IMR-90 (cell line): Measurements from ENCODE around the gene SLC6A16. TPM values are rescaled to one million over a fixed set of nuclear protein-coding genes. Genes with fewer than 3 reads are reported as not detected.

ENCODE experiments used
- ATAC-seq: fragments of 200-7000 bp; cut with Tn5 transposase; 2 replicates; pipeline ENCODE4 v1.9.1; 2020; ENCODE audit warnings: low read depth, mild to moderate bottlenecking, moderate library complexity
- BruUV-seq: library from RNA; stranded (reverse); fragments of 400-500 nt; replicated peaks from 2 replicates; lab custom pipeline; 2021; lab: Mats Ljungman, UMichigan
- CTCF ChIA-PET: fragments of 300-600 bp; formaldehyde crosslinking; extraction: SDS; loops from one replicate; lab custom pipeline; 2021; ENCODE audit warnings: antibody characterized with exemption; lab: Yijun Ruan, JAX
- POLR2A ChIA-PET: fragments of 300-600 bp; sonication (Branson Sonifier 250); formaldehyde crosslinking; loops from one replicate; lab custom pipeline; 2022; ENCODE audit warnings: antibody characterized with exemption; ENCODE audit not compliant: unreplicated experiment; lab: Charles Lee
- DNase-seq: peaks from one replicate; pipeline ENCODE4 v3.0.0; 2013
- H2AFZ ChIP-seq: replicated peaks from 2 replicates; pipeline ENCODE3; 2013; ENCODE audit warnings: low read length, mild to moderate bottlenecking; ENCODE audit not compliant: poor library complexity
- H2AK5ac ChIP-seq: 2 replicates; pipeline ENCODE4 v1.6.1; 2013; ENCODE audit warnings: low read depth, low read length, inconsistent platforms
- H2AK9ac ChIP-seq: replicated peaks from 2 replicates; pipeline ENCODE3; 2013; ENCODE audit warnings: mild to moderate bottlenecking, low read depth, low read length, moderate library complexity; ENCODE audit not compliant: poor library complexity
- H2BK120ac ChIP-seq: 2 replicates; pipeline ENCODE4 v1.6.1; 2013; ENCODE audit warnings: low read depth, low read length, inconsistent platforms
- H2BK15ac ChIP-seq: 3 replicates; pipeline ENCODE4 v1.6.1; 2013; ENCODE audit warnings: low read depth, low read length, inconsistent platforms
- H2BK20ac ChIP-seq: 2 replicates; pipeline ENCODE4 v1.6.1; 2013; ENCODE audit warnings: low read depth, mild to moderate bottlenecking, inconsistent platforms, low read length, moderate library complexity
- H2BK5ac ChIP-seq: 2 replicates; pipeline ENCODE4 v1.6.1; 2013; ENCODE audit warnings: mild to moderate bottlenecking, low read depth, low read length, inconsistent platforms; ENCODE audit not compliant: poor library complexity, severe bottlenecking
- H3K14ac ChIP-seq: replicated peaks from 2 replicates; pipeline ENCODE4 v1.6.1; 2013; ENCODE audit warnings: low read depth, low read length, inconsistent platforms
- H3K18ac ChIP-seq: 2 replicates; pipeline ENCODE4 v1.6.1; 2013; ENCODE audit warnings: low read depth, low read length, control low read depth
- H3K23ac ChIP-seq: 2 replicates; pipeline ENCODE4 v1.6.1; 2013; ENCODE audit warnings: low read depth, low read length, inconsistent platforms
- H3K27ac ChIP-seq: 2 replicates; pipeline ENCODE4 v1.5.1; 2013; ENCODE audit warnings: mild to moderate bottlenecking, control low read depth, low read length; ENCODE audit not compliant: insufficient read depth
- H3K27me3 ChIP-seq: 2 replicates; pipeline ENCODE4 v1.6.1; 2013; ENCODE audit warnings: low read length; ENCODE audit not compliant: control insufficient read depth, insufficient read depth
- H3K36me3 ChIP-seq: 2 replicates; pipeline ENCODE4 v1.6.1; 2013; ENCODE audit warnings: low read length, mixed read lengths; ENCODE audit not compliant: control insufficient read depth, insufficient read depth
- H3K4ac ChIP-seq: 2 replicates; pipeline ENCODE4 v1.6.1; 2013; ENCODE audit warnings: low read depth, low read length, inconsistent platforms
- H3K4me1 ChIP-seq: 2 replicates; pipeline ENCODE4 v1.6.1; 2013; ENCODE audit warnings: low read length, mixed read lengths; ENCODE audit not compliant: control insufficient read depth, insufficient read depth
- H3K4me2 ChIP-seq: 2 replicates; pipeline ENCODE4 v1.6.1; 2013; ENCODE audit warnings: low read depth, mild to moderate bottlenecking, control low read depth, low read length, moderate library complexity
- H3K4me3 ChIP-seq: 2 replicates; pipeline ENCODE4 v1.5.1; 2013; ENCODE audit warnings: low read depth, mild to moderate bottlenecking, control low read depth, low read length, moderate library complexity; ENCODE audit not compliant: insufficient read depth
- H3K56ac ChIP-seq: 2 replicates; pipeline ENCODE4 v1.6.1; 2013; ENCODE audit warnings: low read length, inconsistent platforms; ENCODE audit not compliant: insufficient read depth; ENCODE audit errors: extremely low read depth
- H3K79me1 ChIP-seq, 2 experiments: 2 replicates each; pipeline ENCODE4 v1.6.1; 2013; ENCODE audit warnings: low read length in 2 of 2, inconsistent platforms in 1 of 2, low read depth in 1 of 2
- H3K9ac ChIP-seq: 2 replicates; pipeline ENCODE4 v1.6.1; 2013; ENCODE audit warnings: low read depth, low read length, control low read depth
- H3K9me1 ChIP-seq: 2 replicates; pipeline ENCODE4 v1.6.1; 2013; ENCODE audit warnings: low read length, inconsistent platforms; ENCODE audit not compliant: insufficient read depth
- H3K9me3 ChIP-seq: 2 replicates; pipeline ENCODE4 v1.6.1; 2013; ENCODE audit warnings: low read length; ENCODE audit not compliant: control insufficient read depth, insufficient read depth
- H4K20me1 ChIP-seq: 2 replicates; pipeline ENCODE4 v1.6.1; 2013; ENCODE audit warnings: low read length, inconsistent platforms; ENCODE audit not compliant: insufficient read depth
- H4K5ac ChIP-seq: 2 replicates; pipeline ENCODE4 v1.6.1; 2013; ENCODE audit warnings: mild to moderate bottlenecking, low read depth, low read length, control low read depth
- H4K8ac ChIP-seq, 2 experiments: 2 replicates each; pipeline ENCODE4 v1.6.1; 2013; ENCODE audit warnings: low read depth in 2 of 2, low read length in 2 of 2, control low read depth in 1 of 2, inconsistent platforms in 1 of 2
- H4K91ac ChIP-seq: 2 replicates; pipeline ENCODE4 v1.6.1; 2013; ENCODE audit warnings: low read depth, low read length, inconsistent platforms; ENCODE audit not compliant: insufficient read depth
- RAD21 ChIP-seq: IDR thresholded peaks from 2 replicates; pipeline ENCODE4 v1.6.1; 2012; ENCODE audit warnings: low read length, improper control_type of control experiment
- RFX5 ChIP-seq: IDR thresholded peaks from 2 replicates; pipeline ENCODE4 v1.8.0; 2012; ENCODE audit warnings: low read depth, mild to moderate bottlenecking, low read length, moderate library complexity
- WGBS, 2 experiments: methylation state at CpG; one replicate each; pipeline versions ENCODE4 v1.1.5 to v1.1.7; 2013; ENCODE audit warnings: missing lambda C conversion rate in 2 of 2; ENCODE audit not compliant: insufficient read length in 1 of 2; ENCODE audit errors: extremely low coverage in 2 of 2; 5-methylcytosine and 5-hydroxymethylcytosine counted together
- dilution Hi-C: fragments of 300-500 bp; cut with HindIII; formaldehyde crosslinking; loops from one replicate; pipeline ENCODE4 v1.14.3; 2018; ENCODE audit warnings: low sequenced_read_pairs; ENCODE audit not compliant: unreplicated experiment
- in situ Hi-C: fragments of 300-500 bp; cut with MboI; formaldehyde crosslinking; loops from 3 replicates; pipeline ENCODE4 v1.14.3; 2019; ENCODE audit warnings: low sequenced_read_pairs, inconsistent platforms, mixed read lengths
- intact Hi-C: fragments of 100-400 bp; cut with micrococcal nuclease; formaldehyde crosslinking; loops from 2 replicates; pipeline ENCODE4 v1.10.0; 2022
- polyA plus RNA-seq, 3 experiments: library from polyadenylated mRNA; depleted of rRNA; stranded (reverse); fragments of >200 nt; gene quantifications; 2 replicates each; pipeline ENCODE4 v1.2.3, GENCODE V29; 2012; ENCODE audit warnings: low replicate concordance in 1 of 3
- total RNA-seq: library from RNA; depleted of rRNA; stranded (reverse); fragments of >200 nt; gene quantifications from 2 replicates; pipeline ENCODE4 v1.2.3, GENCODE V29; 2012
- TF ChIP-seq, protein P1 (sequence below): conservative IDR thresholded peaks from 2 replicates; pipeline ENCODE4 v1.5.1; 2012; ENCODE audit warnings: mild to moderate bottlenecking, low read depth, low read length, improper control_type of control experiment

Gene SLC6A16
- total and polyA plus RNA-seq, 2 of the 4 experiments (the other 2 are of a cell fraction) = 0.18 to 0.89 TPM

DNA sequence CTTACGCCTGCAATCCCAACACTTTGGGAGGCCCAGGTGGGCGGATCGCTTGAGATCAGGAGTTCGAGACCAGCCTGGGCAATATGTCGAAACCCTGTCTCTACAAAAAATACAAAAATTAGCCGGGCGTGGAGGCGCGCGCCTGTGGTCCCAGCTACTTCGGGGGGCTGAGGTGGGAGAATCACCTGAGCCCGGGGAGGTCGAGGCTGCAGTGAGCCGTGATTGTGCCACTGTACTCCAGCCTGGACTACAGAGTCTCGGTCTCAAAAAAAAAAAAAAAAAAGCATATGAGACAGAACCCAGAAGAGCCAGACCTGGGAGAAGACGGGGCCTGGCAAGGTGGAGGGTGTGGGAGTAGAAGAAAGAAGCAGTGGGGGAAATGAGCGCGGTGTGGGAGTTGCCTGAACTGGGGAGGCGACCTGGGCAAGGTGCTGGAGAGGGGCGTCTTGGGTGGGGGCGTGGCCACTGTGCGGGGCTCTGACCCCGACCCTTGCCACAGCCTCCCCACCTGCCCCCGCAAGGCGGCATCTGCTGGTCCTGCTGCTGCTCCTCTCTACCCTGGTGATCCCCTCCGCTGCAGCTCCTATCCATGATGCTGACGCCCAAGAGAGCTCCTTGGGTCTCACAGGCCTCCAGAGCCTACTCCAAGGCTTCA is 39.2 kb upstream of the SLC6A16 start:
- H3K23ac ChIP-seq = no peak overlapping the region
- dilution Hi-C loops (no loop called here), intact Hi-C loops (no loop called here), in situ Hi-C loops (no loop called here)
- no peak overlapping the region for H2BK15ac ChIP-seq
- H2BK5ac ChIP-seq = no peak overlapping the region
- no TSS peak for BruUV-seq
- peak overlapping the region; percentile 94 for H2AFZ ChIP-seq
- H3K18ac ChIP-seq = no peak overlapping the region; the same call in 1 of the 2 replicates
- H2BK20ac ChIP-seq = no peak overlapping the region
- H3K27ac ChIP-seq = peak overlapping the region; percentile 7; the same call in 1 of the 2 replicates
- no peak overlapping the region for H4K5ac ChIP-seq
- H3K4me2 ChIP-seq = peak overlapping the region; percentile 41
- no peak overlapping the region for H3K56ac ChIP-seq
- no peaks in the 10 kb centered on the region for H4K20me1 ChIP-seq
- H3K27me3 ChIP-seq = no peaks in the 10 kb centered on the region
- ATAC-seq (no peak), DNase-seq (no peak)
- 0 out of 2 replicates have a peak overlapping the region, but pooled peaks have one; percentile 33 for H2AK5ac ChIP-seq
- H3K9ac ChIP-seq = no peak overlapping the region
- peak overlapping the region; percentile 65 for H2AK9ac ChIP-seq
- H3K4ac ChIP-seq = peak overlapping the region; percentile 42
- H3K4me3 ChIP-seq = peak overlapping the region; percentile 22
- no peak overlapping the region for H4K91ac ChIP-seq
- H3K9me3 ChIP-seq = peaks cover 4% of the 10 kb centered on the region
- no peak overlapping the region for H3K14ac ChIP-seq
- H3K4me1 ChIP-seq = peaks cover 2% of the 10 kb centered on the region; the same call in 1 of the 2 replicates
- H3K79me1 ChIP-seq = peaks cover 8 to 35% of the 10 kb centered on the region in 2 experiments
- H3K9me1 ChIP-seq = peaks cover 7% of the 10 kb centered on the region; the same call in 1 of the 2 replicates
- TF ChIP-seq, protein P1, sequence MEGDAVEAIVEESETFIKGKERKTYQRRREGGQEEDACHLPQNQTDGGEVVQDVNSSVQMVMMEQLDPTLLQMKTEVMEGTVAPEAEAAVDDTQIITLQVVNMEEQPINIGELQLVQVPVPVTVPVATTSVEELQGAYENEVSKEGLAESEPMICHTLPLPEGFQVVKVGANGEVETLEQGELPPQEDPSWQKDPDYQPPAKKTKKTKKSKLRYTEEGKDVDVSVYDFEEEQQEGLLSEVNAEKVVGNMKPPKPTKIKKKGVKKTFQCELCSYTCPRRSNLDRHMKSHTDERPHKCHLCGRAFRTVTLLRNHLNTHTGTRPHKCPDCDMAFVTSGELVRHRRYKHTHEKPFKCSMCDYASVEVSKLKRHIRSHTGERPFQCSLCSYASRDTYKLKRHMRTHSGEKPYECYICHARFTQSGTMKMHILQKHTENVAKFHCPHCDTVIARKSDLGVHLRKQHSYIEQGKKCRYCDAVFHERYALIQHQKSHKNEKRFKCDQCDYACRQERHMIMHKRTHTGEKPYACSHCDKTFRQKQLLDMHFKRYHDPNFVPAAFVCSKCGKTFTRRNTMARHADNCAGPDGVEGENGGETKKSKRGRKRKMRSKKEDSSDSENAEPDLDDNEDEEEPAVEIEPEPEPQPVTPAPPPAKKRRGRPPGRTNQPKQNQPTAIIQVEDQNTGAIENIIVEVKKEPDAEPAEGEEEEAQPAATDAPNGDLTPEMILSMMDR = no peak
- TF ChIP-seq RFX5 (no peak), RAD21 (no peak)
- no peak overlapping the region for H2BK120ac ChIP-seq
- POLR2A ChIA-PET = no interaction called here
- 59% methylated on average over 5 of the region's 27 CpGs; no CpG with 5 or more reads in 1 of the 2 experiments for WGBS, 2 experiments
- CTCF ChIA-PET = no interaction called here
- peak overlapping the region in 1 of 2 experiments; percentile 72; a peak in 2 of 4 replicates for H4K8ac ChIP-seq
- peaks cover 5% of the 10 kb centered on the region for H3K36me3 ChIP-seq
